ENCODE measurements around the gene SCFD1. TPM values are rescaled to one million over a fixed set of nuclear protein-coding genes. Genes with fewer than 3 reads are reported as not detected.

Gene SCFD1
- total RNA-seq, 2 donors from 2014 or later: 73.8 to 82.9 TPM

GRCh38 chr14:30728471-30728870, 106.4 kb downstream of the SCFD1 start:
- no peak for DNase-seq (ENCODE audit: low spot score)
- intact Hi-C loops (cut with DNase I): no loop called here

DNA sequence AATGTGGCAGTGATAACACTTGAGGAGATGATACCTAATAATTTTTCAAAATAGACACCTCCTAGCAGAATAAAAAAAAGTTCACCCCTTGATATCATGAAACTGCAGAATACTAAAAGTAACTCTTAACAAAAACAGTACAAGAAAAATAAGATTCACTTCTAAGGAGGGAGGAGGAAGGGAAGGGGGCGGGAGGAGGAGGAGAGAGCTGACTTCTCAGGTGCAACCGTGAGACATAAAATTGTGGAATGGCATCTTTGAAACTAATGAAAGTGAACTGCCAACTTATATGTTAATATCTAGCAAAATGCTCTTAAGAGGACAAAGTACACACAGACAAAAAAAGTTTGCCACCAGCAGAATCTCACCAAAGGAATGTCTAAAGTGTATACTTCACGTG, 115.8 kb downstream of the SCFD1 start:
- no peak for DNase-seq (ENCODE audit: low spot score)
- intact Hi-C loops (cut with DNase I): no loop called here

GRCh38 chr14:30738978-30739377, 116.9 kb downstream of the SCFD1 start:
- intact Hi-C loops (cut with DNase I): no loop called here

DNA sequence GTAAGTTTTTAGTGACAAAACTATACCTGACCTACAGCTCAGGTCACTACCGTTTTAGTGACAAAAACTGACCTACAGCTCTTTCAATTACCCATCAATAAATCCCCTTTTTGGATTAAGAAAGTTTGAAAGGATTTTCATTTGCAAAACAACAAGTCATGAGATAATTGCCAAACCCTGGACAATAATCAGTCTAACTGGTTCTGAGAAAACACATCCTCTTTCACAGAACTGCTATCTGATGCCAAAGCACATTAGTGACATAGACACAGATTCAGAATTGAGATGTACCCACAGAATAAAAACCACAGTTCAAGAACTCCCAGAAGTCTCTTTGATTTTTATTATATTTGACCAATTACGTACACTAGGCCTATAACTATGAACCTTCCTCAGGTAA, 126.2 kb downstream of the SCFD1 start:
- intact Hi-C loops (cut with DNase I): no loop called here
- no peak for DNase-seq (ENCODE audit: low spot score)

More at GRCh38 chr14:30738978-30739377, 116.9 kb downstream of the SCFD1 start:
- DNase-seq (ENCODE audit: low spot score): no peak

DNA sequence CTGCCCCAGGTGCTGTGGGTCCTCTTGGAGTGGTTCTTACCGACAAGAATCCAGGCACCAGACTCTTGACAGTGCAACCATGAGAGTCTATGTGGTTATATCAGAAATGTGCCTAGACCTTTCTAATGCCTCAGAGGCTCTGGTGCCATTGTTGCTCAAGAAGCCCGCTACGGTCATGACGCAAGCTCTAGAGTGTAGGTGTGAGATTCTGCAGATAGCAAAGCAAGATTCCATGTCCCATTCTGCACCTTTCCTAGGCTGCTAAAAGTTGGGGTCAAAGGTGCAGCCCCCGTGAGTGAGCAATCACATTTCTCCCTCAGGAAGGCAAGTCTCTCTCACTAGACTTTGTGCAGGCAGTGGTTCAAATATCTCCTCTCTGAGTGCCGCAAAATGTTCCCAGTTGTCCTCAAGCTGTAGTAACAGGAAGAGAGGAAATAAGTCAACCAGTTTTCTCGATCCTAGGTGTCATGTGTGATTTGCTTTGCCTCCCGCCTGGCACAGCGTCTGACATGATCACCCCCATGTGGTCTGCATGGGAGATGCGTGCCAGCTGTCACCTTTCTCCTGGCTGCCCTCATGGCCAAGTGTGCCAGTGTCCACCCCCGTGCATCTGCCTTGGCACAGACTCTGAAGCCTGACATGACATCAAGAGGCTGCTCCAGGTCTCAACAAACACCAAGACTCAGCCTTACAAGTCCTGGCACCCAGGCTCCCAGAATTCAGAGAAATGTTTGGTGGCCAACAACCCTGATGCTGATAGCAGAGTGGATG, 129.7 kb downstream of the SCFD1 start:
- intact Hi-C loops (cut with DNase I): no loop called here
- no peak for DNase-seq (ENCODE audit: low spot score)

DNA sequence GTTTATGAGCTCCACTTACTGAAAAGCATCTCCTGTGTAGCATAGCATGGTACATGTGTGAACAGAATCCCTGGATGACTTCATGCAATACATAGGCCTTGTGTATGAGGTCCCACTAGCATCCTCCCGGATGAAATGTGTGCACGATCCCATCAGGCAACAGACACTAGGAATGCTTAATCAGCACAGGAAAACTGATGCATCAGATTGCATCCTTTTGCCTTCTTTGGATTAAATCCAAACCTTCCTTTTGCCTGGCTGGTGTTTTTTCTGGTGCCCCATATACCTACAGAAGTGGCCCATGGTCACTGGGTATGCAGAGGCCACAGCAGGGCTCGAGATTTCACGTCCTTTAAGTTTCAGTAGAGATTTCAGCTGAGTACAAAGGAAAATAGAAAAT, 131.3 kb downstream of the SCFD1 start:
- intact Hi-C loops (cut with DNase I): no loop called here
- DNase-seq (ENCODE audit: low spot score): no peak

DNA sequence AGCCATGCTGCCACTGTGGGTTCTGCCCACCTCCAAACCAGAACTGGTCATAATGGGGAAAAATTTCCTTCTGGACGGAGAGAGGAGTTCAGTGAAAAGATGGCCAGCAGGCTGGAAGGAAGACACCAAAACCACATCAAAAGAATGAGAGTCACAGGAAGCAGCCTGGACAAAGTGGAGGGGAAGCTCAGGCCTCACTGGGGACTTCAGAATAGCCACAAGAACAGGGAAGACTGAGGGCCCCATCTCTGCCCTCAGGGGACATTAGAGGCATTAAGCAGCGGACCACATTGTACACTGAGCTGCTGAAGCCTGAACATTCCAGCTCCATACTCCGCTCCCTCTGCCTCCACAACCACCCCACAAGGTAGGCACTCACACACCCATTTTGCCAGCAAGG, 132.7 kb downstream of the SCFD1 start:
- DNase-seq (ENCODE audit: low spot score): no peak
- intact Hi-C loops (cut with DNase I): loop anchor here in 1 of 2 donors (5.0 kb wide), 1 partner anchor 1217 kb away; no protein-coding TSS in a partner anchor

GRCh38 chr14:30756594-30756993, 134.5 kb downstream of the SCFD1 start:
- intact Hi-C loops (cut with DNase I): loop anchor here in 1 of 2 donors (5.0 kb wide), 1 partner anchor 1219 kb away; no protein-coding TSS in a partner anchor
- no peak for DNase-seq (ENCODE audit: low spot score)

GRCh38 chr14:30757082-30757481, 135.0 kb downstream of the SCFD1 start:
- intact Hi-C loops (cut with DNase I): loop anchor here in 1 of 2 donors (5.0 kb wide), 1 partner anchor 1220 kb away; no protein-coding TSS in a partner anchor

DNA sequence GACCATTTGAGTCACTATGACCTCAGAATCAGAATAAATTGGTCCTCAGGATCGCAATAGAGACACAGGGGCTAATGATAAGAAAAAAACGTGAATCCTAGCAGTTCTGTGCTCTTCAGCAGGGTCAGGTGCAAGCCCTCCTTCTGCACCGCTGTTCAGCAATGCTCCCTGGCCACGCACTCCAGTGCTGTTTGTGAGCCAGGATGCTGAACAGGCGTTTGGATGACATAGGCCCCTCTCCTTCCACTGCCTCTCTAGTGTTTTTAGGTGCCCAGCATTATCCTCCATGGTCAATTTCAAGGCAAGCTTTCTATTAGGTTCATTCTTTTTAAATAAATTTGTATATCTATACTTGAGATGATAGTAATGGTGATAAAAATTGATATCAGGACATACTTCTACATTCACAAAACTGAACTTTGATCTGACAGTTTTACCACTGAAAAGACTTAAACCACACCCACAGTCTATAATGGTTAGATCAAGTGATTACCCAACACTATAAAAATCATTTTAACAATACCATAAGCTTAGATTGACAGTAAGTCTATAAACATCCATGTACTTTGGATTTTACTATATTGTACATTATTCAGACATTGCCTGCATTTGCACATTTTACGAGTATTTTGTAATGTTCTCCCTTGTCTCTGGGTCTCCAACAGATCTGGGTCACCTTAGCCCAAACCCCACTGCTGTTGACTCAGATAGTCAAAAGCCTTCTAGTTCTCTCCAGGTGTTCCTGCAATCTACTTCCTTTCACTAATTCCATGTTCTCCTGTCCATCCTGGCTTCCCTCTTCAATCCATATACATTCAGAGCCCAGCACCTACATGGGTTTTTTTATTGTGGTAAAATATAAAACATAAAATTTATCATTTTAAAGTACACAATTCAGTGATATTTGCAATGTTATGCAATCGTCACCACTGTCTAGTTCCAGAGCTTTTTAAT, 137.3 kb downstream of the SCFD1 start:
- DNase-seq (ENCODE audit: low spot score): no peak
- intact Hi-C loops (cut with DNase I): loop anchor here in 1 of 2 donors (5.0 kb wide), 1 partner anchor 1222 kb away; no protein-coding TSS in a partner anchor

More at GRCh38 chr14:30757082-30757481, 135.0 kb downstream of the SCFD1 start:
- no peak for DNase-seq (ENCODE audit: low spot score)

DNA sequence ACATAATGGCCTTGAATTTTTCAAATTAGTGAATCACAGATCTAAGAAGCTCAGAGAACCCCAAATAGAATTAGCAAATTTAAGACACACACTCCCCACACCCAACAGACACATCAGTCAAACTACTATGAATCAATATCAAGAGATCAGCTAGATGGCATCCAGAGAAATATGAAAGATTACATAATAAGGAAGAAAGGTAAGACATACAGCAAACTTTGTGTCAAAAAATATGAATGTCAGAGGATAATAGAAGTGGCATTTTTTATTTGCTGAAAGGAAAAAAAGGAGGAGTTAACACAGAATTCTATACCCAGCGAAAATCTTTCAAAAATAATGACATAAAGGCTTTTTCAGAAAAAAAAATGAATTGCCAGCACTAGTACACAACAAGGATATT, 141.8 kb downstream of the SCFD1 start:
- intact Hi-C loops (cut with DNase I): no loop called here
- DNase-seq (ENCODE audit: low spot score): no peak

GRCh38 chr14:30767624-30768023, 145.5 kb downstream of the SCFD1 start:
- DNase-seq (ENCODE audit: low spot score): no peak
- intact Hi-C loops (cut with DNase I): no loop called here

DNA sequence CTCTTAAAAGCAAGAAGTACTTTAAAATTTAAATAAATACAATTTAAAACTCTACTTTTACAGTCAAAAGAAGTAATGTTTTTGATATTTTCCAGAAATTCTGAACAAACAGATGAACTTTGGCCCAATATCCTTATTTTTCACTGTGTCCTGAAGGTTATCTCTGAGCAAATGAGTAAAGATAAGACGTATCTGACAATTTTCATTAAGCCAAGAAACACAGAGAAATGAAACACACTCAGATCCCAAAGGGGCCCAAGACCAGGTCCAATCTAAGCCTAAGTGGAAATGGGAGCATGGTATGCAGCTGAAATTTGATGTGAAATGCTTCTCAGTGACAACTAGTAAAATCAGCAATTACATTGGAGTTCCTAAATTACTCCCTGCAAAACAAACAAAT, 146.7 kb downstream of the SCFD1 start:
- intact Hi-C loops (cut with DNase I): no loop called here
- DNase-seq (ENCODE audit: low spot score): no peak

DNA sequence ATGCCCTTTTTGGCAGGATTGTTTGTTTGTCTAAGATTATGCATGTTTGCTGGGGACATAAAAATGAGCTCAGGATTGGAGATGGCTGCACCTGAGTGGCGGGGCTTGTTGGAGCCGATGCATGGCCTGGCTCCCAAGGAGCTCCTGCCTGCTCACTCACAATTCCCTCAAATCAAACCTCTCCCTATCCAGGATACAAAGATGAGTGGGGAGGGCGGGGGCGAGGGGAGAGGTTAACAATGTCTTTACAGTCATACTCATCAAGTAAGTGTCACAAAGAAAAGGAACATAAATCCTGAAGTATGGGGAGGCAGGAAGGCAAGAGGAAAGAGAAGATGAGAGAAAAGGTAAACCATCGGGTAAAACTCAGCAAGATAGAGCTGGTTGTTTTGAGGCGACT, 148.3 kb downstream of the SCFD1 start:
- no peak for DNase-seq (ENCODE audit: low spot score)
- intact Hi-C loops (cut with DNase I): no loop called here

DNA sequence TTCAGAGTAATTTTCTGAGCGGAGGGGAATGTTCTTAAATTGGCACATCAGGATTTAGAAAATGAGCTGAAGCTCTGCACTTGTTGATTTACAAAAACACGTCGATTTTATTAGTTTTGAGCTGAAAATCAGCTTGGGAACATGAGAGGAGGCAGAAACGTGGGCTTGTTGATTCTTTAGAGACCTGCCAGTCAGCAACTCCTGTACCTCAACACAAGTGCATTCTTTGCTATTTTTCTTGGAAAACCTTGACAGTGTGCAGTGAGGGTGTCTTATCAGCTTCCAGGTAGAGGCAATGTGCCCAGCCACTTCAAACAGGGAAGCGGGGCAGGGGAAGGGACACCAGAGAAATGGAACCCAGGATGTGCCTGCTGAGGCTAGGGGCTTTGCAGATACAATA, 149.5 kb downstream of the SCFD1 start:
- no peak for DNase-seq (ENCODE audit: low spot score)
- intact Hi-C loops (cut with DNase I): no loop called here

GRCh38 chr14:30779210-30779609, 157.1 kb downstream of the SCFD1 start:
- DNase-seq (ENCODE audit: low spot score): no peak
- intact Hi-C loops (cut with DNase I): no loop called here
